ENCODE data around the gene SARNP. TPM values are rescaled to one million over a fixed set of nuclear protein-coding genes. Genes with fewer than 3 reads are reported as not detected.

The SARNP gene
- total and polyA plus RNA-seq, 9 of the 15 experiments (the other 6 are each of a cell fraction or from before 2014, with no cell fraction given), result 70.1 to 400 (median 198) TPM

DNA sequence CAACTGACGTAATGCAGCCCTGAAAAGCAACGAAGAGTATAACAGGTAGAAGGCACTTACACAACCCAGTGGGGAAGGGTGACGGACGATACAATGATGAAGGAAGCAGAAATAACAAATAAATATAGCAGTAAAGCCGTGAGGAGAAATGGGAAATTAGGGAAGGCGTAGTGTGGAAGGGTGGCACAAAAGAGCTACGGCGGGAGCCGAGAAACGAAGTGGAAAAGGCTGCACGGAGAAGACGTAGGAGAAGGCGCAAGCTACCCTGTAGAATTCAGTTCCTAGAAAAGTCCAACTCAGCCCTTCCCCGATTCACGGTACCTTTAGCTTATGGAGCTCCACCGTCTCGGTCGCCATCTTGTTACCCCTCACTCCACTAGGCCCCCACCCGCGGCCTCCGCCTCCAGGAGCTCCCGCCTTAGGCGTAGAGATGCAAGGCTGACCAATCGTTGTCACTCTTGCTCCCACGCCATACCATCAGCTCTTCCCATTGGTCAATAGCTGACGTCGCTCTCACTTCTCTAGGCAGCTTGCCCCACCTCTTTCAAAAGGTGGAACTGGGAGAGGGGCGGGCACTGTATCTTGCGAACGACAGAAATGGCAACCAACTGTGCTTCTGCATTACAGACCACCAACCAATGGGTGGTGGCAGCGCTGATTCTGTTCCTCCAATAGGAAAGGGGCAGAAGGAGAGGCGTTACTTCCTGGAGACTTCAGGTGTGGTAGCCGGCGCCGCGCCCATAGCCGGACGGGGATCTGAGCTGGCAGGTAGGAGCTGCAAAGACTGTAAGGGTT is at the start of gene SARNP, which contains the start of gene ORMDL2 (continued):
- TF ChIP-seq STAT6 (CRISPR knock-in tag; IDR thresholded peaks at IDR 0.05), result peak; percentile 91; the same call in 1 of the 2 replicates
- TF ChIP-seq SOX6 (IDR thresholded peaks at IDR 0.05), result 0 out of 2 replicates have a peak, but pooled peaks have one; percentile 8
- TF ChIP-seq, protein P1, sequence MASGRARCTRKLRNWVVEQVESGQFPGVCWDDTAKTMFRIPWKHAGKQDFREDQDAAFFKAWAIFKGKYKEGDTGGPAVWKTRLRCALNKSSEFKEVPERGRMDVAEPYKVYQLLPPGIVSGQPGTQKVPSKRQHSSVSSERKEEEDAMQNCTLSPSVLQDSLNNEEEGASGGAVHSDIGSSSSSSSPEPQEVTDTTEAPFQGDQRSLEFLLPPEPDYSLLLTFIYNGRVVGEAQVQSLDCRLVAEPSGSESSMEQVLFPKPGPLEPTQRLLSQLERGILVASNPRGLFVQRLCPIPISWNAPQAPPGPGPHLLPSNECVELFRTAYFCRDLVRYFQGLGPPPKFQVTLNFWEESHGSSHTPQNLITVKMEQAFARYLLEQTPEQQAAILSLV (tag; IDR thresholded peaks at IDR 0.05), result no peak
- no peak for TF ChIP-seq NONO (IDR thresholded peaks at IDR 0.05; ENCODE audit: low read depth in 2 of 2, low read length in 1 of 2)
- TF ChIP-seq E2F4 (CRISPR knock-in tag; IDR thresholded peaks at IDR 0.05; ENCODE audit: low read depth), result peak; percentile 92
- peak; percentile 95 for TF ChIP-seq VEZF1 (CRISPR knock-in tag; IDR thresholded peaks at IDR 0.05)
- no peak for TF ChIP-seq HMBOX1 (IDR thresholded peaks at IDR 0.05)
- TF ChIP-seq MBD2 (IDR thresholded peaks at IDR 0.05; ENCODE audit: borderline replicate concordance, low read depth), result peak; percentile 99

Measured in K562 (cell line).